Measurements from ENCODE around the gene PHLDB2. TPM values are rescaled to one million over a fixed set of nuclear protein-coding genes. Genes with fewer than 3 reads are reported as not detected.

The PHLDB2 gene
- total and polyA plus RNA-seq, 2 of the 13 experiments (the other 11 are each of a cell fraction or from before 2014, with no cell fraction given): 8.4 to 23.6 TPM

- TF ChIP-seq ZNF691 (CRISPR knock-in tag; IDR thresholded peaks at IDR 0.05; ENCODE audit: borderline replicate concordance, low read depth) (no peak), FOXK1 (CRISPR knock-in tag; IDR thresholded peaks at IDR 0.05; ENCODE audit: borderline replicate concordance, low read depth) (no peak), ZNF501 (CRISPR knock-in tag; IDR thresholded peaks at IDR 0.05) (0 out of 2 replicates have a peak, but pooled peaks have one; percentile 32), CBFB (CRISPR knock-in tag; IDR thresholded peaks at IDR 0.05) (no peak), PBX2 (CRISPR knock-in tag; IDR thresholded peaks at IDR 0.05) (0 out of 2 replicates have a peak, but pooled peaks have one; percentile 36), ZNF543 (CRISPR knock-in tag; IDR thresholded peaks at IDR 0.05) (no peak), MATR3 (CRISPR knock-in tag; IDR thresholded peaks at IDR 0.05) (no peak), HINFP (CRISPR knock-in tag; IDR thresholded peaks at IDR 0.05; ENCODE audit: low read depth) (no peak), NFIB (CRISPR knock-in tag; IDR thresholded peaks at IDR 0.05; ENCODE audit: borderline replicate concordance) (no peak), HNF1B (CRISPR knock-in tag; IDR thresholded peaks at IDR 0.05) (no peak), GABPA (IDR thresholded peaks at IDR 0.05; ENCODE audit: low read depth, low read length) (no peak), GABPA (CRISPR knock-in tag; IDR thresholded peaks at IDR 0.05; ENCODE audit: low read depth) (no peak), ZNF598 (CRISPR knock-in tag; IDR thresholded peaks at IDR 0.05; ENCODE audit: borderline replicate concordance) (peak; percentile 32; the same call in 1 of the 2 replicates), TEAD3 (CRISPR knock-in tag; optimal IDR thresholded peaks at IDR 0.05; ENCODE audit: borderline replicate concordance) (no peak), IKZF5 (CRISPR knock-in tag; IDR thresholded peaks at IDR 0.05) (no peak), TEAD2 (CRISPR knock-in tag; IDR thresholded peaks at IDR 0.05) (no peak), PTBP1 (IDR thresholded peaks at IDR 0.05; ENCODE audit: low read depth, low read length, poor library complexity, severe bottlenecking) (no peak), STAG1 (CRISPR knock-in tag; IDR thresholded peaks at IDR 0.05) (no peak), ZNF557 (CRISPR knock-in tag; IDR thresholded peaks at IDR 0.05) (no peak), ZNF768 (CRISPR knock-in tag; IDR thresholded peaks at IDR 0.05) (no peak), ZNF724P (CRISPR knock-in tag; IDR thresholded peaks at IDR 0.05; ENCODE audit: borderline replicate concordance) (no peak), ZNF547 (CRISPR knock-in tag; IDR thresholded peaks at IDR 0.05) (0 out of 2 replicates have a peak, but pooled peaks have one; percentile 47), SUZ12 (IDR thresholded peaks at IDR 0.05; ENCODE audit: low read depth, low read length) (no peak), ZNF382 (CRISPR knock-in tag; IDR thresholded peaks at IDR 0.05; ENCODE audit: borderline replicate concordance) (no peak), RXRA (CRISPR knock-in tag; IDR thresholded peaks at IDR 0.05) (no peak), ZNF879 (CRISPR knock-in tag; IDR thresholded peaks at IDR 0.05) (no peak)
Measured at GRCh38 chr3:111998636-111999483, 139.8 kb downstream of the PHLDB2 start, which contains the start of gene TAGLN3 (continued).
